Measurements from ENCODE around the gene CCR6. TPM values are rescaled to one million over a fixed set of nuclear protein-coding genes. Genes with fewer than 3 reads are reported as not detected.

CCR6 gene
- total RNA-seq, 1 donor from 2014 or later: not detected

DNA sequence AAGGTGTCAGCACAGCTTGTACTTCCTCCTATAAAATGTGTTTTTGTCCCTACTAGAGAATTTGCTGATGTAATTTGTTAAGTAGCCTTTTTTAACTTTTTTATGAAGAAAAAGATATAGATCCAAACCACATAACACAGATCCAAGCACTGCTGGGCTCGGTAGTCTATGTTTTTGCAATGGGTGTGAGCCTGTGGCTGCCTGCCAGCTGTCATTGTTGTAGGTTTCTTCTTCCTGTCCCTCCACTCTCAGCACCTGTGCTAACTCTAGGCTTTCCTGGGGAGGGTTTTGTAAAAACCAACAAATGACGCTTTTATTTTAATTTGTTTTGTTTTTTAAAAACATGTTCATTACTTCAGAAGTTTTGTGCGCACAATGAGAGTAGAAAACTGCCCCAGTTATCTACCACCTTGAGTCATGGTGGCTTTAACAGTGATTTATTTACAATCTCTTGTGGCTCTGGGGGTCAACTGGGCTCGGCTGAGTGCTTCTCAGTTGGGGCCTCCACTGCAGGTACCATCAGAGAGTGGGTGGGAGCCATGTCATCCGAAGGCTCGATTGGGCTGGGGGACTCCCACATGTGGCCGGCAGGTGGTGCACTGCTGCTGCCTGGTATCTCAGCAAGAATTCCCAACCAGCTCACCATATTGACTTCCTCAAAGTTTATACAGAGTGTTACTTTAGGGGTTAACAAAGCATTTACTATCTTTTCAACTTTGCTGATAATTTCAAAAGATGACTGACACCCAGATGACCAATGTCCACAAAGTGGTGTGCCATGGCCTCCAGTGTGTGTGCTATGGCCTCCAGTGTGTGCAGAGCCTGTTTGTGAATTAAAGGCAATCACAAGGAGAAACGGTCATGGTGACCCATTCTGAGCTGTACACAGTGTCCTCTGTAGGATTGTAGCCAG, 3.0 kb upstream of the CCR6 start:
- H3K27ac Mint-ChIP-seq: no peak overlapping the region
- intact Hi-C loops (cut with micrococcal nuclease): no loop called here
- no peak overlapping the region for H3K4me3 Mint-ChIP-seq
- DNase-seq: no peak
- no peaks in the 10 kb centered on the region for H3K4me1 Mint-ChIP-seq
- peaks cover 2% of the 10 kb centered on the region for H3K27me3 Mint-ChIP-seq
- no peaks in the 10 kb centered on the region for H3K9me3 Mint-ChIP-seq
- H3K36me3 Mint-ChIP-seq (ENCODE audit: low read depth): no peaks in the 10 kb centered on the region

DNA sequence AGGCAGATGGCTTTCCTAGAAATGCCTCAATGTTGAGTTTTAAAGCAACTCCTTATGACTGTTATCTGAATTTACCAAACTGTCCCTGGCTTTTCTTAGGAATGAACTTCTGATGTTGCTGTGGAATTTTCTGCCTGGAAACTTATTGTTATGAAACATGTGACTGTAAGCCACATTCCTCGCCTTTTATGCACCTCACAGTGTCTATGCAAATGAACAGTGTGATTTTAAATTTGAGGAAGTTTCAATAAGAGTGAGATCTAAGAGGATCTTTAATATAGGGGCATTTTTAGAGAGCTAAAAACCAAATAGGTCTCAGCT, 2.4 kb upstream of the CCR6 start:
- H3K36me3 Mint-ChIP-seq (ENCODE audit: low read depth): no peaks in the 10 kb centered on the region
- intact Hi-C loops (cut with micrococcal nuclease): no loop called here
- no peak for DNase-seq
- no peak overlapping the region for H3K4me3 Mint-ChIP-seq
- peaks cover 2% of the 10 kb centered on the region for H3K27me3 Mint-ChIP-seq
- H3K4me1 Mint-ChIP-seq: no peaks in the 10 kb centered on the region
- H3K9me3 Mint-ChIP-seq: no peaks in the 10 kb centered on the region
- H3K27ac Mint-ChIP-seq: no peak overlapping the region

- H3K27ac Mint-ChIP-seq: no peak overlapping the region
- no peak for DNase-seq
- no peaks in the 10 kb centered on the region for H3K9me3 Mint-ChIP-seq
- H3K36me3 Mint-ChIP-seq (ENCODE audit: low read depth): no peaks in the 10 kb centered on the region
- no peak overlapping the region for H3K4me3 Mint-ChIP-seq
- no peaks in the 10 kb centered on the region for H3K4me1 Mint-ChIP-seq
- H3K27me3 Mint-ChIP-seq: no peaks in the 10 kb centered on the region
- intact Hi-C loops (cut with micrococcal nuclease): no loop called here
Observed at GRCh38 chr6:167121335-167121841, 1.5 kb upstream of the CCR6 start.

DNA sequence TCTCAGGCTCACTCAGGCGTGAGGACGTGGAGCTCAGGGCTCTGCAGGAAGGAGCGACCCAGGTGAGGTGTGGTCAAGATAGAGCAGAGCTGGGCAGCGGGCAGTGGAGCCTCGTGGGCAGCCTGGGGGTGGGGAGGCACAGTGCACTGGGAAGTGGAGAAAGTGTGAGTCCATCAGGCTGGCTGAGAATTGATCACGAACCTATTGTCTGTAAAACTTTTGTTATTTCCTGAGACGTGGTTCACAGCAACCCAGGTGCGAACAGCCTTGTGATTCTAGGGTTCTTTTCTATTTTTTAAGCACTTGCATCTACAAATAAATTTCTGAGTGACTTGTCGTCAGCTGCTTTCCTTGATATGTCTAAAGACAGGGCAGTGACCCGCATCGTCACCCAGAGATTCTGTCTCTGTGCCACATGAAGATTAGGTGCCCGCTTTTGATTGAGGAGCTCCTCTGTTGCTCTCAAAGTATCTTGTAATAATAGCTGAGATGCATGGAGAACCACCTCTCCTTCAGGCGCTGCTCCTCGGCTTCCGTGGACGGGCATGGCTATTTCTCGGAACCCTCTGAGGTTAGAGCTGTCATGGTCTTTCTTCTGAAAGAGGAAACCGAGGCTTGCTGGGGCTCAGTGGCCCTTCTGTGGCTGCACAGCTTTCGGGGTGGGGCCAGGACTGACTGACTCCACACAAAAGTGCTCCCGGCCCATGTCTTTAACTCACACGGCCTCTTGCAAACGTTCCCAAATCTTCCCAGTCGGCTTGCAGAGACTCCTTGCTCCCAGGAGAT, 662 bp upstream of the CCR6 start:
- no peak for DNase-seq
- no peak overlapping the region for H3K27ac Mint-ChIP-seq
- no peaks in the 10 kb centered on the region for H3K27me3 Mint-ChIP-seq
- peaks cover 4% of the 10 kb centered on the region for H3K9me3 Mint-ChIP-seq
- H3K36me3 Mint-ChIP-seq (ENCODE audit: low read depth): no peaks in the 10 kb centered on the region
- H3K4me1 Mint-ChIP-seq: no peaks in the 10 kb centered on the region
- intact Hi-C loops (cut with micrococcal nuclease): no loop called here
- no peak overlapping the region for H3K4me3 Mint-ChIP-seq

- no peaks in the 10 kb centered on the region for H3K36me3 Mint-ChIP-seq (ENCODE audit: low read depth)
- H3K4me3 Mint-ChIP-seq: no peak overlapping the region
- no peak for DNase-seq
- H3K9me3 Mint-ChIP-seq: peaks cover 4% of the 10 kb centered on the region
- no peaks in the 10 kb centered on the region for H3K4me1 Mint-ChIP-seq
- H3K27ac Mint-ChIP-seq: no peak overlapping the region
- no peaks in the 10 kb centered on the region for H3K27me3 Mint-ChIP-seq
- intact Hi-C loops (cut with micrococcal nuclease): no loop called here
Observed at GRCh38 chr6:167124753-167125152, 1.9 kb downstream of the CCR6 start.

- no peaks in the 10 kb centered on the region for H3K4me1 Mint-ChIP-seq
- peaks cover 4% of the 10 kb centered on the region for H3K9me3 Mint-ChIP-seq
- no peak overlapping the region for H3K27ac Mint-ChIP-seq
- no peaks in the 10 kb centered on the region for H3K36me3 Mint-ChIP-seq (ENCODE audit: low read depth)
- no peaks in the 10 kb centered on the region for H3K27me3 Mint-ChIP-seq
- H3K4me3 Mint-ChIP-seq: no peak overlapping the region
- DNase-seq: no peak
- intact Hi-C loops (cut with micrococcal nuclease): no loop called here
Observed at GRCh38 chr6:167125410-167125809, 2.5 kb downstream of the CCR6 start.

- intact Hi-C loops (cut with micrococcal nuclease): no loop called here
- no peaks in the 10 kb centered on the region for H3K4me1 Mint-ChIP-seq
- no peak for DNase-seq
- H3K9me3 Mint-ChIP-seq: peaks cover 4% of the 10 kb centered on the region
- H3K36me3 Mint-ChIP-seq (ENCODE audit: low read depth): no peaks in the 10 kb centered on the region
- no peak overlapping the region for H3K27ac Mint-ChIP-seq
- H3K27me3 Mint-ChIP-seq: no peaks in the 10 kb centered on the region
- no peak overlapping the region for H3K4me3 Mint-ChIP-seq
Observed at GRCh38 chr6:167125855-167126349, 3.0 kb downstream of the CCR6 start.

- no peak for DNase-seq
Observed at GRCh38 chr6:167127785-167128531, 5.1 kb downstream of the CCR6 start.

DNA sequence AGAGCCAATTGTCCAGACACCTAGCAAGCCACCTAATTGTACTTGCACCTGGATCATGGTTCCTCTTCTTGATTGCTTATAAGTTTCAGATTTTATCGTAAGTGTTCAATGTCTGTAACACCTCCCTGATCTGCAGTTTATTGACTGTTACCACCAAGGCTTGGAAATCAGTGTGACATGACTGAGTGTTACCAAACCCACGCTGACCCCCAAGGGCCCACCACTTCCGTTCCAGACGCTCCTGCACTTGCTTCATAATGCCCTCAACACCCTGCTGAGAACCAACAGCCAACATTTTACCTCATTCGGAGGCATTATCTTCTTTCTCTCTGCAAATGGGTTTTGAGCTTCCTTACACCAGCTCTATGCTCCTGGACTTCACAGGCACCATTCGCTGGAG, 6.3 kb downstream of the CCR6 start:
- intact Hi-C loops (cut with micrococcal nuclease): no loop called here
- no peak overlapping the region for H3K27ac Mint-ChIP-seq
- H3K4me3 Mint-ChIP-seq: no peak overlapping the region
- no peaks in the 10 kb centered on the region for H3K36me3 Mint-ChIP-seq (ENCODE audit: low read depth)
- H3K9me3 Mint-ChIP-seq: peaks cover 4% of the 10 kb centered on the region
- H3K27me3 Mint-ChIP-seq: no peaks in the 10 kb centered on the region
- H3K4me1 Mint-ChIP-seq: no peaks in the 10 kb centered on the region
- no peak for DNase-seq

More at GRCh38 chr6:167127785-167128531, 5.1 kb downstream of the CCR6 start:
- intact Hi-C loops (cut with micrococcal nuclease): no loop called here
- Mint-ChIP-seq H3K4me1 (no peaks in the 10 kb centered on the region), H3K27me3 (no peaks in the 10 kb centered on the region), H3K36me3 (ENCODE audit: low read depth) (no peaks in the 10 kb centered on the region), H3K9me3 (peaks cover 4% of the 10 kb centered on the region), H3K27ac (no peak overlapping the region), H3K4me3 (no peak overlapping the region)

- H3K36me3 Mint-ChIP-seq (ENCODE audit: low read depth): no peaks in the 10 kb centered on the region
- no peaks in the 10 kb centered on the region for H3K27me3 Mint-ChIP-seq
- DNase-seq: no peak
- H3K27ac Mint-ChIP-seq: no peak overlapping the region
- H3K4me3 Mint-ChIP-seq: no peak overlapping the region
- H3K4me1 Mint-ChIP-seq: no peaks in the 10 kb centered on the region
- H3K9me3 Mint-ChIP-seq: peaks cover 4% of the 10 kb centered on the region
- intact Hi-C loops (cut with micrococcal nuclease): no loop called here
Observed at GRCh38 chr6:167129562-167129961, 6.7 kb downstream of the CCR6 start.

- peaks cover 4% of the 10 kb centered on the region for H3K9me3 Mint-ChIP-seq
- H3K27ac Mint-ChIP-seq: no peak overlapping the region
- intact Hi-C loops (cut with micrococcal nuclease): no loop called here
- no peak overlapping the region for H3K4me3 Mint-ChIP-seq
- no peaks in the 10 kb centered on the region for H3K36me3 Mint-ChIP-seq (ENCODE audit: low read depth)
- DNase-seq: no peak
- no peaks in the 10 kb centered on the region for H3K4me1 Mint-ChIP-seq
- H3K27me3 Mint-ChIP-seq: no peaks in the 10 kb centered on the region
Observed at GRCh38 chr6:167130008-167130677, 7.2 kb downstream of the CCR6 start.

- Mint-ChIP-seq H3K4me1 (no peaks in the 10 kb centered on the region), H3K36me3 (ENCODE audit: low read depth) (no peaks in the 10 kb centered on the region), H3K27ac (no peak overlapping the region), H3K9me3 (peaks cover 4% of the 10 kb centered on the region), H3K27me3 (no peaks in the 10 kb centered on the region), H3K4me3 (no peak overlapping the region)
- intact Hi-C loops (cut with micrococcal nuclease): no loop called here
- no peak for DNase-seq
Observed at GRCh38 chr6:167130712-167131684, 8.1 kb downstream of the CCR6 start.
